ES-I3 (cell line): ENCODE results near the gene CXCR4.

ENCODE experiments used
- H3K36me3 ChIP-seq: 2 replicates; pipeline ENCODE4 v1.6.1; 2013; ENCODE audit warnings: mild to moderate bottlenecking, low read length, control low read depth, moderate library complexity; ENCODE audit not compliant: insufficient read depth
- H3K4me1 ChIP-seq: 2 replicates; pipeline ENCODE4 v1.6.1; 2013; ENCODE audit warnings: mild to moderate bottlenecking, control low read depth, low read length; ENCODE audit not compliant: insufficient read depth
- H3K9ac ChIP-seq: 2 replicates; pipeline ENCODE4 v1.6.1; 2013; ENCODE audit warnings: low read depth, mild to moderate bottlenecking, low read length, moderate library complexity
- H3K9me3 ChIP-seq: 2 replicates; pipeline ENCODE4 v1.6.1; 2013; ENCODE audit warnings: mild to moderate bottlenecking, low read length, moderate library complexity; ENCODE audit not compliant: control insufficient read depth, insufficient read depth

The CXCR4 gene

GRCh38 chr2:136135921-136136906, 18.3 kb upstream of the CXCR4 start:
- no peaks in the 10 kb centered on the region for H3K9me3 ChIP-seq
- no peaks in the 10 kb centered on the region for H3K36me3 ChIP-seq
- H3K4me1 ChIP-seq, result no peaks in the 10 kb centered on the region; the same call in 1 of the 2 replicates
- no peak overlapping the region for H3K9ac ChIP-seq

- H3K36me3 ChIP-seq, result no peaks in the 10 kb centered on the region
- no peaks in the 10 kb centered on the region; the same call in 1 of the 2 replicates for H3K4me1 ChIP-seq
- no peak overlapping the region for H3K9ac ChIP-seq
- no peaks in the 10 kb centered on the region for H3K9me3 ChIP-seq
Observed at GRCh38 chr2:136135462-136135861, 17.5 kb upstream of the CXCR4 start.

- H3K9me3 ChIP-seq, result no peaks in the 10 kb centered on the region
- H3K36me3 ChIP-seq, result no peaks in the 10 kb centered on the region
- H3K4me1 ChIP-seq, result peaks cover 6% of the 10 kb centered on the region
- no peak overlapping the region for H3K9ac ChIP-seq
Observed at GRCh38 chr2:136134126-136134525, 16.2 kb upstream of the CXCR4 start.

- Histone ChIP-seq H3K9ac (no peak overlapping the region), H3K4me1 (peaks cover 11% of the 10 kb centered on the region), H3K36me3 (no peaks in the 10 kb centered on the region), H3K9me3 (no peaks in the 10 kb centered on the region)
Observed at GRCh38 chr2:136133586-136133985, 15.6 kb upstream of the CXCR4 start.

- H3K9ac ChIP-seq, result no peak overlapping the region
- H3K9me3 ChIP-seq, result no peaks in the 10 kb centered on the region
- H3K36me3 ChIP-seq, result no peaks in the 10 kb centered on the region
- H3K4me1 ChIP-seq, result peaks cover 12% of the 10 kb centered on the region
Observed at GRCh38 chr2:136133176-136133575, 15.2 kb upstream of the CXCR4 start.

GRCh38 chr2:136132825-136133155, 14.8 kb upstream of the CXCR4 start:
- H3K9me3 ChIP-seq, result no peaks in the 10 kb centered on the region
- H3K4me1 ChIP-seq, result peaks cover 12% of the 10 kb centered on the region
- no peak overlapping the region for H3K9ac ChIP-seq
- H3K36me3 ChIP-seq, result no peaks in the 10 kb centered on the region

GRCh38 chr2:136131961-136132824, 14.2 kb upstream of the CXCR4 start:
- H3K9ac ChIP-seq, result no peak overlapping the region

GRCh38 chr2:136131484-136131960, 13.6 kb upstream of the CXCR4 start:
- Histone ChIP-seq H3K4me1 (peaks cover 15% of the 10 kb centered on the region), H3K9me3 (no peaks in the 10 kb centered on the region), H3K36me3 (no peaks in the 10 kb centered on the region), H3K9ac (no peak overlapping the region)

More at GRCh38 chr2:136131961-136132824, 14.2 kb upstream of the CXCR4 start:
- Histone ChIP-seq H3K36me3 (no peaks in the 10 kb centered on the region), H3K4me1 (peaks cover 12% of the 10 kb centered on the region), H3K9me3 (no peaks in the 10 kb centered on the region)

GRCh38 chr2:136130511-136130910, 12.6 kb upstream of the CXCR4 start:
- Histone ChIP-seq H3K36me3 (no peaks in the 10 kb centered on the region), H3K9ac (no peak overlapping the region), H3K4me1 (peaks cover 23% of the 10 kb centered on the region), H3K9me3 (no peaks in the 10 kb centered on the region)

GRCh38 chr2:136130045-136130444, 12.1 kb upstream of the CXCR4 start:
- no peak overlapping the region for H3K9ac ChIP-seq
- no peaks in the 10 kb centered on the region for H3K36me3 ChIP-seq
- H3K4me1 ChIP-seq, result peaks cover 28% of the 10 kb centered on the region
- no peaks in the 10 kb centered on the region for H3K9me3 ChIP-seq

GRCh38 chr2:136129601-136130000, 11.7 kb upstream of the CXCR4 start:
- Histone ChIP-seq H3K9ac (no peak overlapping the region), H3K4me1 (peaks cover 30% of the 10 kb centered on the region), H3K9me3 (no peaks in the 10 kb centered on the region), H3K36me3 (no peaks in the 10 kb centered on the region)

GRCh38 chr2:136128905-136129304, 11.0 kb upstream of the CXCR4 start:
- Histone ChIP-seq H3K36me3 (no peaks in the 10 kb centered on the region), H3K9ac (no peak overlapping the region; the same call in 1 of the 2 replicates), H3K4me1 (peaks cover 30% of the 10 kb centered on the region), H3K9me3 (no peaks in the 10 kb centered on the region)

GRCh38 chr2:136128366-136128765, 10.4 kb upstream of the CXCR4 start:
- Histone ChIP-seq H3K9me3 (no peaks in the 10 kb centered on the region), H3K4me1 (peaks cover 30% of the 10 kb centered on the region), H3K36me3 (no peaks in the 10 kb centered on the region), H3K9ac (no peak overlapping the region; the same call in 1 of the 2 replicates)

- peaks cover 30% of the 10 kb centered on the region for H3K4me1 ChIP-seq
- H3K9me3 ChIP-seq, result no peaks in the 10 kb centered on the region
- no peak overlapping the region for H3K9ac ChIP-seq
- H3K36me3 ChIP-seq, result no peaks in the 10 kb centered on the region
Observed at GRCh38 chr2:136127356-136127755, 9.4 kb upstream of the CXCR4 start.
